Measurements from ENCODE around the gene TUBD1. TPM values are rescaled to one million over a fixed set of nuclear protein-coding genes. Genes with fewer than 3 reads are reported as not detected.
"Not testable (repeated sequence)": the region's sequence is repeated elsewhere in the genome, so short reads cannot be mapped to it uniquely, and the experiment has no call there.

The TUBD1 gene
- total and polyA plus RNA-seq, 3 donors from 2014 or later: 7.8 to 13.9 (median 12.9) TPM

GRCh38 chr17:59830846-59831486 lies 61.8 kb downstream of the TUBD1 start:
- Histone ChIP-seq H3K27ac (no peak overlapping the region), H3K36me3 (ENCODE audit: low read depth, missing control alignments) (no peaks in the 10 kb centered on the region), H3K9me3 (no peaks in the 10 kb centered on the region), H3K4me1 (peaks cover 7% of the 10 kb centered on the region), H3K27me3 (no peaks in the 10 kb centered on the region), H3K4me3 (no peak overlapping the region)
- DNase-seq: no peak
- intact Hi-C loops (cut with DNase I; ENCODE audit: low total_unique reads): no loop called here
- WGBS, 2 donors: 65 to 82% methylated on average over 1 of the region's 1 CpG
- no peak for TF ChIP-seq CTCF (IDR thresholded peaks at IDR 0.05)
- no peak for TF ChIP-seq POLR2A (IDR thresholded peaks at IDR 0.05)

GRCh38 chr17:59830007-59830630 lies 62.6 kb downstream of the TUBD1 start:
- H3K9me3 ChIP-seq: no peaks in the 10 kb centered on the region
- no peak overlapping the region for H3K4me3 ChIP-seq
- no peaks in the 10 kb centered on the region for H3K36me3 ChIP-seq (ENCODE audit: low read depth, missing control alignments)
- TF ChIP-seq POLR2A (IDR thresholded peaks at IDR 0.05): no peak
- TF ChIP-seq CTCF (IDR thresholded peaks at IDR 0.05): no peak
- H3K27ac ChIP-seq: no peak overlapping the region
- intact Hi-C loops (cut with DNase I; ENCODE audit: low total_unique reads): no loop called here
- peaks cover 7% of the 10 kb centered on the region for H3K4me1 ChIP-seq
- no peak for DNase-seq
- WGBS, 2 donors: 83% methylated on average over 3 of the region's 3 CpGs
- H3K27me3 ChIP-seq: no peaks in the 10 kb centered on the region

- no peak for TF ChIP-seq POLR2A (IDR thresholded peaks at IDR 0.05)
- H3K4me3 ChIP-seq: no peak overlapping the region
- WGBS, 2 donors: 40 to 46% methylated on average over 4 of the region's 4 CpGs
- H3K27me3 ChIP-seq: no peaks in the 10 kb centered on the region
- H3K9me3 ChIP-seq: no peaks in the 10 kb centered on the region
- no peaks in the 10 kb centered on the region for H3K36me3 ChIP-seq (ENCODE audit: low read depth, missing control alignments)
- DNase-seq: no peak
- intact Hi-C loops (cut with DNase I; ENCODE audit: low total_unique reads): no loop called here
- peaks cover 7% of the 10 kb centered on the region for H3K4me1 ChIP-seq
- H3K27ac ChIP-seq: no peak overlapping the region
These were observed 63.3 kb downstream of the TUBD1 start for GRCh38 chr17:59829217-59830006.

GRCh38 chr17:59828819-59829216 lies 63.9 kb downstream of the TUBD1 start:
- H3K27me3 ChIP-seq; H3K36me3 ChIP-seq (ENCODE audit: low read depth, missing control alignments); DNase-seq; H3K9me3 ChIP-seq; intact Hi-C loops (cut with DNase I; ENCODE audit: low total_unique reads); H3K27ac ChIP-seq; H3K4me1 ChIP-seq; H3K4me3 ChIP-seq: not testable (repeated sequence)
- WGBS, 2 donors: 64 to 74% methylated on average over 7 of the region's 7 CpGs

GRCh38 chr17:59828478-59828760 lies 64.3 kb downstream of the TUBD1 start:
- H3K9me3 ChIP-seq: no peaks in the 10 kb centered on the region
- WGBS, 2 donors: 82 to 84% methylated on average over 2 of the region's 2 CpGs
- no peak for DNase-seq
- intact Hi-C loops (cut with DNase I; ENCODE audit: low total_unique reads): no loop called here
- H3K36me3 ChIP-seq (ENCODE audit: low read depth, missing control alignments): no peaks in the 10 kb centered on the region
- H3K27ac ChIP-seq: no peak overlapping the region
- TF ChIP-seq POLR2A (IDR thresholded peaks at IDR 0.05): no peak
- TF ChIP-seq CTCF (IDR thresholded peaks at IDR 0.05): no peak
- no peaks in the 10 kb centered on the region for H3K27me3 ChIP-seq
- H3K4me3 ChIP-seq: no peak overlapping the region
- peaks cover 7% of the 10 kb centered on the region for H3K4me1 ChIP-seq
